HepG2 (cell line): ENCODE data around the gene FANCG. TPM values are rescaled to one million over a fixed set of nuclear protein-coding genes. Genes with fewer than 3 reads are reported as not detected.

Experiments used
- HMGA1 ChIP-seq: sonication (generic); formaldehyde crosslinking; conservative IDR thresholded peaks from 2 replicates; pipeline ENCODE4 v1.4.0; 2020; ENCODE audit warnings: missing genetic modification reagents
- MXD4 ChIP-seq: IDR thresholded peaks from 2 replicates; pipeline ENCODE4 v1.6.1; 2016; ENCODE audit warnings: mild to moderate bottlenecking, missing biosample characterization, missing genetic modification reagents
- NFKBIZ ChIP-seq: IDR thresholded peaks from 2 replicates; pipeline ENCODE4 v1.6.1; 2018; ENCODE audit warnings: missing genetic modification reagents, missing compliant biosample characterization
- ZBTB38 ChIP-seq: sonication (generic); formaldehyde crosslinking; IDR thresholded peaks from 2 replicates; pipeline ENCODE4 v1.5.1; 2020; ENCODE audit warnings: mild to moderate bottlenecking, missing genetic modification reagents
- ZKSCAN5 ChIP-seq: sonication (generic); formaldehyde crosslinking; IDR thresholded peaks from 2 replicates; pipeline ENCODE4 v1.5.1; 2020; ENCODE audit warnings: mild to moderate bottlenecking, missing genetic modification reagents
- ZNF546 ChIP-seq: sonication (generic); formaldehyde crosslinking; conservative IDR thresholded peaks from 2 replicates; pipeline ENCODE4 v1.8.1; 2023; ENCODE audit warnings: mild to moderate bottlenecking, missing genetic modification reagents
- polyA plus RNA-seq, 8 experiments: library from polyadenylated mRNA; depleted of rRNA in 3 of 8; stranded (reverse) in 7 of 8; unstranded in 1 of 8; fragments of >200 nt; fragmentation: Illumina TruSeq in 4 of 8; extraction: Trizol in 4 of 8; gene quantifications; 2 replicates each; pipeline versions ENCODE4 v1.2.1 to v1.2.3, GENCODE V29; 2011 to 2016; ENCODE audit warnings: low read depth in 4 of 8, missing spikeins in 1 of 8, mixed read lengths in 1 of 8; ENCODE audit not compliant: insufficient read depth in 1 of 8
- total RNA-seq, 5 experiments: library from RNA; depleted of rRNA; stranded (reverse); fragments of >200 nt; fragmentation: Illumina TruSeq; extraction: Trizol; gene quantifications; 2 replicates each; pipeline ENCODE4 v1.2.3, GENCODE V29; 2016; ENCODE audit warnings: low read depth in 1 of 5
- TF ChIP-seq, protein P1 (sequence below), 2 experiments: fragments of 450-650 bp in 1 of 2; sonication (generic) in 1 of 2; formaldehyde crosslinking in 1 of 2; IDR thresholded peaks; 2 replicates each; pipeline versions ENCODE4 v1.6.1 to v1.8.0; 2016 to 2022; ENCODE audit warnings: antibody characterized with exemption in 1 of 2, mild to moderate bottlenecking in 1 of 2, missing genetic modification reagents in 1 of 2
- TF ChIP-seq, protein P2 (sequence below): IDR thresholded peaks from 2 replicates; pipeline ENCODE4 v1.6.1; 2016; ENCODE audit warnings: missing compliant biosample characterization, missing genetic modification reagents, borderline replicate concordance
- TF ChIP-seq, protein P3 (sequence below): sonication (generic); formaldehyde crosslinking; IDR thresholded peaks from 2 replicates; pipeline ENCODE4 v1.5.0; 2020; ENCODE audit warnings: missing genetic modification reagents
- TF ChIP-seq, protein P4 (sequence below), 2 experiments: sonication (generic) in 1 of 2; formaldehyde crosslinking in 1 of 2; IDR thresholded peaks; 2 replicates each; pipeline versions ENCODE4 v1.5.1 to v1.6.1; 2011 to 2020; ENCODE audit warnings: borderline replicate concordance in 1 of 2, low read depth in 1 of 2, low read length in 1 of 2, mild to moderate bottlenecking in 1 of 2, missing genetic modification reagents in 1 of 2, moderate library complexity in 1 of 2
- TF ChIP-seq, protein P5 (sequence below): sonication (generic); formaldehyde crosslinking; conservative IDR thresholded peaks from 2 replicates; pipeline ENCODE4 v1.8.0; 2022; ENCODE audit warnings: missing genetic modification reagents

FANCG gene
- total and polyA plus RNA-seq, 2 of the 13 experiments (the other 11 are each of a cell fraction or from before 2014, with no cell fraction given) = 14.4 to 45.1 TPM

DNA sequence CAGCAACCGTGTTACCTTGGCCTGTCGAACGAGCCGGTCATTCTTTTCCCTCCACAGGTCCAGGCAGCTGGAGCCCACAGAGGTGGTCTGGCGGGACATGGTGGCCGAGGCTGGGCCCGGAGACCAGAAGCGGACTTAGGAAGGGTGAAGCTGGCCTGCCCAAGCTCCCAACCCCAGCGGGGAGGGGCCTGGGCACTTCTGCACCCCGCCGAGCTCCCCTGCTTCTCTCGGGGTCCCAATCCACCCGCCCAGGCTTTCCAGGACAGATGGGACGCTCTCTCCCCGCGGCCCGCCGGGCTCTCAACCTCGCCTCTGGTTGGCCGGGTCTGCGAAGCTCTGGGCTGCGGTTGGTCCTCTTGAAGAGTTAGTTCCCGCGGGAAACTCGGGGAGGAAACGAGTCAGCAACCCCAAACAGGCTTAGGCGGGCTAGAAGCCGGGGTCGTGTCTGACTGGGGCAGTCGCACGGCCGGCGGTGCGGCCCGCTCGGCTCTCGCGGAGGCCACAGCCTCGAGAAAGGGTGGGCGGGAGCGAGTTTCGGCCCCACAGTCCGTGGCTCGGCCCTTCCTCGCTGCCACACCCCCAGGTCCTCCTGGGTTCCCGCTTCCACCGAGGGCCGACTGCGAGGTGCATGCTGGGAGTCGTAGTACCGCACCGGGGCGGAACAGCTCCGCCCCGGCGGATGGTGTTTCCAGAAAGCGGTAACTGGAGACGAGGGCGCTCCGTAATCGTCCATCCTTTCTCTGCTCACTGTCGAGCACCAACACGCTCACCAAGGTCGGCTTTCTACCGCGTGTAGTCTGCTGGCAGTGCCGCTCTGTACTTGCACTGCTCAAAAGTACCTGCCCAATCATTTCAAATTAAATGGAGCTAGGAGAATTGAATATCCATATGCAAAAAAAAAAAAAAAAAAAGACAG, at the start of gene FANCG (continued):
- TF ChIP-seq, protein P1, sequence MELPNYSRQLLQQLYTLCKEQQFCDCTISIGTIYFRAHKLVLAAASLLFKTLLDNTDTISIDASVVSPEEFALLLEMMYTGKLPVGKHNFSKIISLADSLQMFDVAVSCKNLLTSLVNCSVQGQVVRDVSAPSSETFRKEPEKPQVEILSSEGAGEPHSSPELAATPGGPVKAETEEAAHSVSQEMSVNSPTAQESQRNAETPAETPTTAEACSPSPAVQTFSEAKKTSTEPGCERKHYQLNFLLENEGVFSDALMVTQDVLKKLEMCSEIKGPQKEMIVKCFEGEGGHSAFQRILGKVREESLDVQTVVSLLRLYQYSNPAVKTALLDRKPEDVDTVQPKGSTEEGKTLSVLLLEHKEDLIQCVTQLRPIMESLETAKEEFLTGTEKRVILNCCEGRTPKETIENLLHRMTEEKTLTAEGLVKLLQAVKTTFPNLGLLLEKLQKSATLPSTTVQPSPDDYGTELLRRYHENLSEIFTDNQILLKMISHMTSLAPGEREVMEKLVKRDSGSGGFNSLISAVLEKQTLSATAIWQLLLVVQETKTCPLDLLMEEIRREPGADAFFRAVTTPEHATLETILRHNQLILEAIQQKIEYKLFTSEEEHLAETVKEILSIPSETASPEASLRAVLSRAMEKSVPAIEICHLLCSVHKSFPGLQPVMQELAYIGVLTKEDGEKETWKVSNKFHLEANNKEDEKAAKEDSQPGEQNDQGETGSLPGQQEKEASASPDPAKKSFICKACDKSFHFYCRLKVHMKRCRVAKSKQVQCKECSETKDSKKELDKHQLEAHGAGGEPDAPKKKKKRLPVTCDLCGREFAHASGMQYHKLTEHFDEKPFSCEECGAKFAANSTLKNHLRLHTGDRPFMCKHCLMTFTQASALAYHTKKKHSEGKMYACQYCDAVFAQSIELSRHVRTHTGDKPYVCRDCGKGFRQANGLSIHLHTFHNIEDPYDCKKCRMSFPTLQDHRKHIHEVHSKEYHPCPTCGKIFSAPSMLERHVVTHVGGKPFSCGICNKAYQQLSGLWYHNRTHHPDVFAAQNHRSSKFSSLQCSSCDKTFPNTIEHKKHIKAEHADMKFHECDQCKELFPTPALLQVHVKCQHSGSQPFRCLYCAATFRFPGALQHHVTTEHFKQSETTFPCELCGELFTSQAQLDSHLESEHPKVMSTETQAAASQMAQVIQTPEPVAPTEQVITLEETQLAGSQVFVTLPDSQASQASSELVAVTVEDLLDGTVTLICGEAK (IDR thresholded peaks at IDR 0.05) = no peak
- TF ChIP-seq, protein P1 (CRISPR knock-in tag; IDR thresholded peaks at IDR 0.05) = no peak; the same call in 1 of the 2 replicates
- TF ChIP-seq, protein P2, sequence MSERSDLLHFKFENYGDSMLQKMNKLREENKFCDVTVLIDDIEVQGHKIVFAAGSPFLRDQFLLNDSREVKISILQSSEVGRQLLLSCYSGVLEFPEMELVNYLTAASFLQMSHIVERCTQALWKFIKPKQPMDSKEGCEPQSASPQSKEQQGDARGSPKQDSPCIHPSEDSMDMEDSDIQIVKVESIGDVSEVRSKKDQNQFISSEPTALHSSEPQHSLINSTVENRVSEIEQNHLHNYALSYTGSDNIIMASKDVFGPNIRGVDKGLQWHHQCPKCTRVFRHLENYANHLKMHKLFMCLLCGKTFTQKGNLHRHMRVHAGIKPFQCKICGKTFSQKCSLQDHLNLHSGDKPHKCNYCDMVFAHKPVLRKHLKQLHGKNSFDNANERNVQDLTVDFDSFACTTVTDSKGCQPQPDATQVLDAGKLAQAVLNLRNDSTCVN (CRISPR knock-in tag) = no peak; the same call in 1 of the 2 replicates
- no peak for TF ChIP-seq NFKBIZ (CRISPR knock-in tag)
- no peak for TF ChIP-seq ZBTB38 (CRISPR knock-in tag)
- TF ChIP-seq ZNF546 (CRISPR knock-in tag) = no peak
- TF ChIP-seq, protein P3, sequence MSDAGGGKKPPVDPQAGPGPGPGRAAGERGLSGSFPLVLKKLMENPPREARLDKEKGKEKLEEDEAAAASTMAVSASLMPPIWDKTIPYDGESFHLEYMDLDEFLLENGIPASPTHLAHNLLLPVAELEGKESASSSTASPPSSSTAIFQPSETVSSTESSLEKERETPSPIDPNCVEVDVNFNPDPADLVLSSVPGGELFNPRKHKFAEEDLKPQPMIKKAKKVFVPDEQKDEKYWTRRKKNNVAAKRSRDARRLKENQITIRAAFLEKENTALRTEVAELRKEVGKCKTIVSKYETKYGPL (CRISPR knock-in tag) = no peak
- TF ChIP-seq HMGA1 = no peak
- TF ChIP-seq MXD4 (CRISPR knock-in tag) = peak; percentile 56; the same call in 1 of the 2 replicates
- no peak for TF ChIP-seq ZKSCAN5
- TF ChIP-seq, protein P4, sequence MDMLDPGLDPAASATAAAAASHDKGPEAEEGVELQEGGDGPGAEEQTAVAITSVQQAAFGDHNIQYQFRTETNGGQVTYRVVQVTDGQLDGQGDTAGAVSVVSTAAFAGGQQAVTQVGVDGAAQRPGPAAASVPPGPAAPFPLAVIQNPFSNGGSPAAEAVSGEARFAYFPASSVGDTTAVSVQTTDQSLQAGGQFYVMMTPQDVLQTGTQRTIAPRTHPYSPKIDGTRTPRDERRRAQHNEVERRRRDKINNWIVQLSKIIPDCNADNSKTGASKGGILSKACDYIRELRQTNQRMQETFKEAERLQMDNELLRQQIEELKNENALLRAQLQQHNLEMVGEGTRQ (IDR thresholded peaks at IDR 0.05; ENCODE audit: low read depth, low read length) = no peak
- TF ChIP-seq, protein P4 (CRISPR knock-in tag; IDR thresholded peaks at IDR 0.05; ENCODE audit: borderline replicate concordance) = no peak
- TF ChIP-seq, protein P5, sequence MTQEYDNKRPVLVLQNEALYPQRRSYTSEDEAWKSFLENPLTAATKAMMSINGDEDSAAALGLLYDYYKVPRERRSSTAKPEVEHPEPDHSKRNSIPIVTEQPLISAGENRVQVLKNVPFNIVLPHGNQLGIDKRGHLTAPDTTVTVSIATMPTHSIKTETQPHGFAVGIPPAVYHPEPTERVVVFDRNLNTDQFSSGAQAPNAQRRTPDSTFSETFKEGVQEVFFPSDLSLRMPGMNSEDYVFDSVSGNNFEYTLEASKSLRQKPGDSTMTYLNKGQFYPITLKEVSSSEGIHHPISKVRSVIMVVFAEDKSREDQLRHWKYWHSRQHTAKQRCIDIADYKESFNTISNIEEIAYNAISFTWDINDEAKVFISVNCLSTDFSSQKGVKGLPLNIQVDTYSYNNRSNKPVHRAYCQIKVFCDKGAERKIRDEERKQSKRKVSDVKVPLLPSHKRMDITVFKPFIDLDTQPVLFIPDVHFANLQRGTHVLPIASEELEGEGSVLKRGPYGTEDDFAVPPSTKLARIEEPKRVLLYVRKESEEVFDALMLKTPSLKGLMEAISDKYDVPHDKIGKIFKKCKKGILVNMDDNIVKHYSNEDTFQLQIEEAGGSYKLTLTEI (CRISPR knock-in tag) = no peak
